HUES64 (cell line): Measurements from ENCODE around the gene TMUB1.
"Not testable (repeated sequence)": the region's sequence is repeated elsewhere in the genome, so short reads cannot be mapped to it uniquely, and the experiment has no call there.

Source experiments
- H3K27ac ChIP-seq: 2 replicates; pipeline ENCODE4 v1.7.0; 2013; ENCODE audit warnings: low read depth, low read length, inconsistent platforms
- H3K27me3 ChIP-seq: 2 replicates; pipeline ENCODE4 v1.6.1; 2013; ENCODE audit warnings: mild to moderate bottlenecking, low read length; ENCODE audit not compliant: insufficient read depth
- H3K36me3 ChIP-seq: 2 replicates; pipeline ENCODE4 v1.6.1; 2013; ENCODE audit warnings: mild to moderate bottlenecking, low read length; ENCODE audit not compliant: insufficient read depth
- H3K4me1 ChIP-seq: 2 replicates; pipeline ENCODE4 v1.6.1; 2013; ENCODE audit warnings: mild to moderate bottlenecking, low read length, moderate library complexity; ENCODE audit not compliant: insufficient read depth
- H3K4me3 ChIP-seq: 2 replicates; pipeline ENCODE4 v1.5.1; 2013; ENCODE audit warnings: mild to moderate bottlenecking, low read length, moderate library complexity
- H3K9ac ChIP-seq: 2 replicates; pipeline ENCODE4 v1.6.1; 2013; ENCODE audit warnings: mild to moderate bottlenecking, low read depth, low read length
- H3K9me3 ChIP-seq: 2 replicates; pipeline ENCODE4 v1.6.1; 2013; ENCODE audit warnings: low read depth, low read length; ENCODE audit not compliant: insufficient read depth
- WGBS: fragments of 150-250, 120-280 bp; methylation state at CpG from one replicate; pipeline ENCODE4 v1.1.7; 2013; ENCODE audit warnings: missing lambda C conversion rate; 5-methylcytosine and 5-hydroxymethylcytosine counted together

TMUB1 gene

GRCh38 chr7:151045262-151045661 is 38.0 kb downstream of the TMUB1 start:
- no peaks in the 10 kb centered on the region for H3K36me3 ChIP-seq
- no peaks in the 10 kb centered on the region for H3K9me3 ChIP-seq
- no peak overlapping the region for H3K4me3 ChIP-seq
- peaks cover 19% of the 10 kb centered on the region for H3K27me3 ChIP-seq
- WGBS, result 88% methylated on average over 11 of the region's 11 CpGs
- H3K4me1 ChIP-seq, result no peaks in the 10 kb centered on the region
- H3K27ac ChIP-seq, result no peak overlapping the region
- H3K9ac ChIP-seq, result no peak overlapping the region

- WGBS, result 95% methylated on average over 20 of the region's 20 CpGs
- Histone ChIP-seq H3K9me3 (no peaks in the 10 kb centered on the region), H3K27ac (no peak overlapping the region), H3K27me3 (peaks cover 6% of the 10 kb centered on the region), H3K9ac (no peak overlapping the region), H3K4me3 (no peak overlapping the region), H3K4me1 (peaks cover 4% of the 10 kb centered on the region; the same call in 1 of the 2 replicates), H3K36me3 (no peaks in the 10 kb centered on the region)
These were observed 39.3 kb downstream of the TMUB1 start for GRCh38 chr7:151043959-151044358.

- not testable (repeated sequence) for H3K27ac ChIP-seq, H3K27me3 ChIP-seq, H3K9ac ChIP-seq, H3K9me3 ChIP-seq, H3K4me3 ChIP-seq, H3K36me3 ChIP-seq, H3K4me1 ChIP-seq
- WGBS, result 89% methylated on average over 10 of the region's 10 CpGs
These were observed 39.8 kb downstream of the TMUB1 start for GRCh38 chr7:151043449-151043848.

- 93% methylated on average over 30 of the region's 30 CpGs for WGBS
- Histone ChIP-seq H3K9ac (no peak overlapping the region), H3K27me3 (no peaks in the 10 kb centered on the region), H3K9me3 (no peaks in the 10 kb centered on the region), H3K4me3 (no peak overlapping the region), H3K36me3 (peaks cover 10% of the 10 kb centered on the region), H3K4me1 (peaks cover 4% of the 10 kb centered on the region; the same call in 1 of the 2 replicates), H3K27ac (no peak overlapping the region)
These were observed 42.5 kb downstream of the TMUB1 start for GRCh38 chr7:151040616-151041375.

- Histone ChIP-seq H3K4me3 (no peak overlapping the region), H3K27ac (no peak overlapping the region), H3K4me1 (peaks cover 4% of the 10 kb centered on the region; the same call in 1 of the 2 replicates), H3K36me3 (peaks cover 12% of the 10 kb centered on the region), H3K27me3 (no peaks in the 10 kb centered on the region), H3K9ac (no peak overlapping the region), H3K9me3 (no peaks in the 10 kb centered on the region)
- WGBS, result 86% methylated on average over 18 of the region's 18 CpGs
These were observed 43.3 kb downstream of the TMUB1 start for GRCh38 chr7:151039850-151040548.

- H3K27ac ChIP-seq, result no peak overlapping the region
- no peaks in the 10 kb centered on the region for H3K9me3 ChIP-seq
- no peak overlapping the region for H3K4me3 ChIP-seq
- WGBS, result 68% methylated on average over 12 of the region's 12 CpGs
- peaks cover 4% of the 10 kb centered on the region; the same call in 1 of the 2 replicates for H3K4me1 ChIP-seq
- no peak overlapping the region for H3K9ac ChIP-seq
- H3K27me3 ChIP-seq, result no peaks in the 10 kb centered on the region
- H3K36me3 ChIP-seq, result peaks cover 16% of the 10 kb centered on the region
These were observed 44.1 kb downstream of the TMUB1 start for GRCh38 chr7:151038951-151039849.

- peaks cover 4% of the 10 kb centered on the region; the same call in 1 of the 2 replicates for H3K4me1 ChIP-seq
- H3K36me3 ChIP-seq, result peaks cover 16% of the 10 kb centered on the region
- H3K9ac ChIP-seq, result no peak overlapping the region
- WGBS, result 95% methylated on average over 17 of the region's 17 CpGs
- no peaks in the 10 kb centered on the region for H3K9me3 ChIP-seq
- H3K27me3 ChIP-seq, result no peaks in the 10 kb centered on the region
- H3K4me3 ChIP-seq, result no peak overlapping the region
- H3K27ac ChIP-seq, result no peak overlapping the region
These were observed 47.4 kb downstream of the TMUB1 start for GRCh38 chr7:151035902-151036301.

GRCh38 chr7:151035026-151035717 is 48.1 kb downstream of the TMUB1 start:
- Histone ChIP-seq H3K27ac (no peak overlapping the region), H3K36me3 (peaks cover 16% of the 10 kb centered on the region), H3K4me1 (peaks cover 4% of the 10 kb centered on the region; the same call in 1 of the 2 replicates), H3K9me3 (no peaks in the 10 kb centered on the region), H3K4me3 (no peak overlapping the region), H3K27me3 (no peaks in the 10 kb centered on the region), H3K9ac (no peak overlapping the region)
- 92% methylated on average over 21 of the region's 21 CpGs for WGBS

GRCh38 chr7:151034312-151035025 is 48.8 kb downstream of the TMUB1 start:
- Histone ChIP-seq H3K27me3 (no peaks in the 10 kb centered on the region), H3K4me3 (no peak overlapping the region), H3K9ac (no peak overlapping the region), H3K9me3 (no peaks in the 10 kb centered on the region), H3K4me1 (peaks cover 4% of the 10 kb centered on the region; the same call in 1 of the 2 replicates), H3K27ac (no peak overlapping the region), H3K36me3 (peaks cover 16% of the 10 kb centered on the region)
- 96% methylated on average over 21 of the region's 21 CpGs for WGBS

- Histone ChIP-seq H3K36me3 (peaks cover 16% of the 10 kb centered on the region), H3K4me3 (no peak overlapping the region), H3K9ac (no peak overlapping the region), H3K9me3 (no peaks in the 10 kb centered on the region), H3K27ac (no peak overlapping the region), H3K4me1 (0 out of 2 replicates have a peak, but pooled peaks cover 3% of the 10 kb centered on the region), H3K27me3 (no peaks in the 10 kb centered on the region)
- WGBS, result 86% methylated on average over 5 of the region's 5 CpGs
These were observed 49.4 kb downstream of the TMUB1 start for GRCh38 chr7:151033864-151034249.
